ENCODE measurements around the gene GPS1.

GRCh38 chr17:82031885-82032627 is 19.6 kb upstream of the GPS1 start:
- TF ChIP-seq CTCF (IDR thresholded peaks at IDR 0.05; ENCODE audit: borderline replicate concordance, extremely low read depth, low read length, poor library complexity, severe bottlenecking) (no peak), EZH2 (IDR thresholded peaks at IDR 0.05; ENCODE audit: borderline replicate concordance, low read depth, low read length, severe bottlenecking) (no peak)
